GM19467 (cell line): ENCODE measurements around the gene CREB3L2.
A peak's percentile ranks its signal among the peaks of the same experiment; 100 is the strongest.
"Not testable (repeated sequence)": the region's sequence is repeated elsewhere in the genome, so short reads cannot be mapped to it uniquely, and the experiment has no call there.

Experiments
- ATAC-seq: cut with Tn5 transposase; IDR thresholded peaks from one replicate; pipeline ENCODE4 v1.9.1; 2021; ENCODE audit warnings: mild to moderate bottlenecking, moderate library complexity; ENCODE audit not compliant: unreplicated experiment

Gene CREB3L2

DNA sequence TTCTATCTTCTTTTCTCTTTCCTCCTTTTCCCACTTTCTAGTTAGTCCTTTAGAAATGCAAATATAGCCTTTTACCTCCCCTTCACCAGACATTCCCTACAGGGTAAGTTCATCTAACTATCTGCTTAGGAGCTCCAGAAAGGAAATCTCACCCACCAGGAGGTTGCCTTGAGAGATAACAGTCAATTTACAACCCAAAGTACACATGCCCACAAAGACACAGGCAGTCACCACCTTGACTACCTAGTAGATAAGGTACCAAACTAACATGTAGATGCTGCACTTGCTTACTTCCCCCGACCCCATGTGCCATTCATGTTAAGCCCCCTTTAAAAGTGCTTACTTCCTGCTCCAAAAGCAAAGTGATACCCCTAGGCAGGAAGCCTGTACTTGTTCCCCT is 12.8 kb upstream of the CREB3L2 start:
- no peak for ATAC-seq

DNA sequence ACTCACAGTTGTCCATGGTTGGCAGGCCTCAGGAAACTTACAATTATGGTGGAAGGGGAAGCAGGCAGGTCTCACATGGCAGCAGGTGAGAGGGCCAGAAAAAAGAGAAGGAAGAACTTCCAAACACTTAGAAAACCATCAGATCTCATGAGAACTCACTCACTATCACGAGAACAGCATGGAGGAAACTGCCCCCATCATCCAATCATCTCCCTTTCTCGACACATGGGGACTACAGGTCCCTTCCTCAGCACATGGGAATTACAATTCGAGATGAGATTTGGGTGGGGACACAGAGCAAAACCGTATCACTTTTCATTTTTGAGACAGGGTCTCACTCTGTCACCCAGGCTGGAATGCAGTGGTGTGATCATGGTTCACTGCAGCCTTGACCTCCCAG is 12.3 kb upstream of the CREB3L2 start:
- ATAC-seq = not testable (repeated sequence)

DNA sequence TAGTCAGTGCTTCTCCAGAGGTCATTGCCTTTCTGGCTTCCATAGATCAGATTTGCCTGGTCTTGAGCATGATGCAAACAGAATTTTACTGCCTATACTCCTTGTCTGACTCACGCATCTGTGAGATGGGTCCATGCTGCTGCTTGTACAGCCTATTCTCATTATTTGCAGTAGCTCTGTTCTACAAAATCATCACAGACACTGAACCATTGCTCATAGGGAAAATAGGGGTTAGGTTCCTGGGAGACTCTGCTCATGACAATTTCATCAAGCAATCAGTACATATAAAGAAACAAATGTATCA is 7.4 kb upstream of the CREB3L2 start:
- no peak for ATAC-seq

DNA sequence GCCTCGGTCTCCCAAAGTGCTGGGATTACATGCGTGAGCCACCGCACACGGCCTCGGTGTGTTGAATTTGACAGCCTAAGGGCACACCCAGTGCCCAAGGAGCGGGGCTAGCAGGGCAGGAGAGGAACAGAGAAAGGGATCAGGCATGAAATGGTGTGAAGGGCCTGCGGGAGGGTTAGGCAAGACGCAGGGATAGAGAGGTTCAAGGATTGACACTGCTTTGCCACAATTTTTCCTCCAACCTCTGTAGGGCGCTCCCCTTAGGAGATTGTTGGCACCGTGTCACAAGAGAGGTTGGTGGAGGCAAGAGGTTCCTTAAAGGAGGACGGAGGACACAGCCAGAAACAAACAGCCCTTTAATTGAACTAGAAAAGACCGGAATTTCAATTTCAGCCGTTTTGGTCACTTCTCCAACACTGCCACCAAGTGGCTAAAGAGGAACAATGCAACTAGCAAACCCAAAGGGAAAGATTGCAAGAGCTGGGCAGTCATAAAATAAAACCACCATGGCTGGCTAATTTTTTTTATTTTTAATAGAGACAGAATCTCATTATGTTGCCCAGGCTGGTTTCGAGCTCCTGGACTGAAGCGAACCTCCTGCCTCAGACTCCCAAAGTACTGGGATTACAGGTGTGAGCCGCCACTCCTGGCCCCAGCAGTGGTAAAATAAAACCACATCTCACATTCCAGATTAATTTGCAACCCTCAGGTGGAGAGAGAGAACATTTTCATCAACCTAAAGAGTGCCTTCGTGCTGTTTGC is 6.9 kb upstream of the CREB3L2 start:
- no peak for ATAC-seq

DNA sequence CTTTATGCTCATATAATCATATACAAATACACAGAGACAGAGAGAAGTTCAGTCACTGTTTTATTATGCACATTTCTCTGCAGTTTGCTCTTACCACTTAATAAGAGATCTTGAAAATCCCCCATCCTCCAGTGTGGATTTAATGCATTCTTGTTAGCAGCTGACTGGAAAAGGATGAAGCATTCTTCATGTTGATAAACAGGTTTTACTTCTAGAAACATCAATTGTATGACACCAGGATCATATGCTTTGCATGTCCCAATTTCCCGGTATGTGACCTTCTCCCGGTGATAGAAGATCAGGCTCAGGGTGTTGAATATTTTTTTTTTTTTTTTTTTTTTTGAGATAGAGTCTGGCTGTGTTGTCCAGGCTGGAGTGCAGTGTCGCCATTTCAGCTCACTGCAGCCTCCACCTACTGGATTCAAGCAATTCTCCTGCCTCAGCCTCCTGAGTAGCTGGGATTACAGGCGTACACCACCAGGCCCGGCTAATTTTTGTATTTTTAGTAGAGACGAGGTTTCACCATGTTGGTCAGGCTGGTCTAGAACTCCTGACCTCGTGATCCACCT is 6.2 kb upstream of the CREB3L2 start:
- no peak for ATAC-seq

DNA sequence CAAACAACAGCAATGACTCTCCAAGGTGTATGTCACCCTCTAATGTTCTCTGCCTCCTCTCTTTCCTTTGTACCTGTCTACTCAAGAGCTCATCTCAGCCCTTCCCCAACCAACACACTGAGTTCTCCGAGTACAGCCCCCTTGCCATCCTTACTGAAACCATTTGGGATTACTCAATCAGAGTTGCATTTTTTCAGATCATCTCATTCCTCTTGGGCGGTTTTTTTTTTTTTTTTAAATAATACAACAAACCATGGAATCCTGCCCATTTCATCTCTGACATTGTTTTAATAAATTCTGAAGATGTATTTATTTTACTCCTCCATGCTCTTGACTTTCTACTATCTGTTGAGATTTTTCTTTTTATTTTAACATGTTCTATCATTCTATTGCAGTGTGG is 4.2 kb upstream of the CREB3L2 start:
- no peak for ATAC-seq

DNA sequence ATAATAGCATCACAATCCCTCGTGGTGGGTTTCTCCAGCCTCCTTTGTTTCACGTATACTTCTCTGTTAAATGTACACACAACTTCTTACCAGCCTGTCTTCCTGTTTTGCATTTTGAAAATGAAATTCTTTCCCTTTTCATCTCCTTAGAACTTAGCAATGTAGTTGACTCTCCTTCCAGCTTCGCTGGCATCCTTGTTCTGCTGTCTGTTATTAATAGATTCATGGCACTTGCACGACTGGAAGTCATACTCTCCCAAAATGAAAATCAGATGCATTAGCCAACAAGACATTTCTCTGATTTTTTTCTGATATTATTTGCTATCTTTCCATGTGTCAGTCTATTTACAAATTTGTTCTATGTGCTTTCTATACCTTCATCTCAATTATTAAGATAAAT is 3.0 kb upstream of the CREB3L2 start:
- ATAC-seq = no peak

DNA sequence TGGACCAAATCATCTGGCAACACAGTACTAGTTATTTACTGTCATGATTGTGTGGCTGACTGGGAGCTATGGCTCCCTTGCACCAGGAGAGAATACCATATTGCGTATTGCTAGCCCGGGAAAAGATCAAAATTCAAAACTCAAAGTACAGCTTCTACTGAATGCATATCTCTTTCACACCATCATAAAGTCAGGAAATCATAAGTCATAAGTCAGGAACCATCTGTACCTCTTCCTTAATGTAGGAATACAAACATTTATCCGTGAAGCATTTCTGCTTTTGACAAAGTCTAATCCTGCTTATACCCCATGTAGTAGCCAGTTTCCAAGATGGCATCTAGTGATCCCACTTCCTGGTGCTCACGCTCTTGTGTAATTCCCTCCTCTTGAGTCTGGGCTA is 2.2 kb upstream of the CREB3L2 start:
- no peak for ATAC-seq

DNA sequence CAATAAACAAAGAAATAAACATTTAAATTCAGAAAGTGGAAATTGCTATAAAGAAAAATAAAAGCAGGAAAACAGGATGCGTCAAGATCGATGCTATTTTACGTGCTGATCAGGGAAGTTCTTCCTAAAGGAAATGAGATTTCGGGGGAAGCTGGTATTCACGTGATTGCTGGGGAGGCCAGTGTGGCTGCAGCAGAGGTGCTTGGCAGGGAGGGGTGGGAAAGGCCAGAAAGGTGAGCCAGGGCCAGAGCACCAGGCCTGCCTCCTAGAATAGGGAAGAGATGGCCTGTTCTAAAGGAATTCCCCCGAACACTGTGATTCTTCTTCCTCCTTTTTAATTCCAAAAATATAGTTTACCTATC is 923 bp upstream of the CREB3L2 start:
- ATAC-seq = no peak

DNA sequence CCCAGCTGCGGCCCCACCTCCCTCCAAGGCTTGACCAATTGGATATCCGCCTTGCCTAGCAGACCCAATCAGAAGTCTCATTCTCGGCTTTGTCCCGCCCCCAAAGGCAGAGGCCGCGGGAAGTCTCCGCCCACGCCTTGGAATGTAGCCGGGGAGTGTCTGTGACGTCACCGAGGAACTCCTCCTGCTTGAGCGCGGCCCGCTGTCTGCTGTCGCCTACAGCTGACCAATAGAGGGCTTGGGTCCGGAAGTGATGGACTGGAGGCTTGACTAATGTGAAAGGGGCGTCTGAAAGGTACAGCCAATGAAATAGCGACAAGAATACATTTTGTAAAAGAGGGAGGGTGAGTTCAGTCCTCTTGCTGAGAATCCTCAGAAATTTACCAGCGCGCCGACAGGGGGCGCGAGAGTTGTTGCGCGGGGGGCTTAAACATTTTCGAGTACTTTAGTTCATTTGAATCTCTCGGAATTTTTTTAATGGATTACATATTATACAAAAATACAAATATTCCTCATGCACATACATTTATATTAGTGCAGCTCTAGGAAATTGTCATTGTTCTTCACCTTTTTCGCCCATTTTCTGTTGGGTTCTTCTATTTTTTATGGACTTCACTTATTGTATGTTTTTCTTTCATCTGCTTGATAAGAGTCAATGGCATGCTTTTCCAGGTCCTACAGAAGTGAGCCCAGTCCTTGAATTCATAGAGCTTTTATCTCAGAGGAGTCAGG is 376 bp upstream of the CREB3L2 start:
- ATAC-seq = peak; percentile 96

DNA sequence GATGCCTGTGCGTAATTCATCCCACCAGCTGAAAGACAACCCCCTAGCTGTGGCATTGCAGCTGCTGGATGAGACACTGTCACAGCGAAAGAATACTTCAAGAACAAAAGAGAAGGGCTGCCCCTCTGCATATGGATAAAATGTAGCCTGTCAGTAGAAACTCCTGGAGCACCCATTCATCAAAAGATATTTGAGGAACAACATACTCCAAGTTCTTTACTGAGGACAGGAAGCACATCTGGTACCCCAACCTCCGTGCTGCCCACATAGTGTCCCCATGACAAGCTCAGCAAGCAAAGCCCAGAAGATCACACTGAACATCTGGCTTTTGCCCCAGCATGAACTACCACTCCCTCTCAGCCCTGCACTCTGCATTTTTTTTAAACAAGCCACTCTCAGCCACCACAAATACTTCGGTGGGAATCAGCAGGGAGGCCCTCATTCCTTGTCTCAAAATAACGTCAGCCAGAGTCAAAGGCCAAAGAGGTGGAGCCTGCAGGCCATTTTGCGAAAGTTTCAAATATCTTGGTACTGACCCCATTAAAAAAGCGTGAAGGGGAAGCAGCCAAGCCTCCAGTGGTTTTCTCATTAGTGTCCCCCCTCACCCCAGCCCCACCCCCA is 1.7 kb downstream of the CREB3L2 start:
- ATAC-seq = no peak

DNA sequence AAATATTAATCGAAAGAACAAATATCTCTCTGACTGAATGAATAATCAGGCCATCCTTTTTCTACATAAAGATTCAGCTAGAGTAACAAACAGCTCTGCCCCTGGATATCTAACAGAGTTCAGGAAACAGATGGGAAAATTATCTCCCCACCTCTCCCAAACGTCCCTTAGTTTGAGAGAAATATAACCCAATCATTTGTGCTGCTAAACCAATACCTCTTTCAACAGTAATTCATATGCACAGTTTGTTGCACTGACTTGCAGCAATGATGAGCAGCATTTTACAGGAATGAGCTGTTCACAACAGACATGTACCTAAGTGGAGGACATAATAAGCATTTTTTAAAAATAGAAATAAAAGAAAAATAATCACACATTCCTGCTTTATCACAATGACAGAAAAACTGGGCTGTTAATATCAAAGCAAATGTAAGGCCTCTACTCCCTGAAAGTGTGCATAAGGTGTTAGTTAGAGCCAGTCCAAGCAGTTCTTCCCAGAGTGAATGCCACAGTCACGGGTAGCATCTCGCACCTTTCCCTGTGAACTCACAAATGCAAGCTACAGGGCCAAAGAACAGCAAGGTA is 2.3 kb downstream of the CREB3L2 start:
- ATAC-seq = no peak

DNA sequence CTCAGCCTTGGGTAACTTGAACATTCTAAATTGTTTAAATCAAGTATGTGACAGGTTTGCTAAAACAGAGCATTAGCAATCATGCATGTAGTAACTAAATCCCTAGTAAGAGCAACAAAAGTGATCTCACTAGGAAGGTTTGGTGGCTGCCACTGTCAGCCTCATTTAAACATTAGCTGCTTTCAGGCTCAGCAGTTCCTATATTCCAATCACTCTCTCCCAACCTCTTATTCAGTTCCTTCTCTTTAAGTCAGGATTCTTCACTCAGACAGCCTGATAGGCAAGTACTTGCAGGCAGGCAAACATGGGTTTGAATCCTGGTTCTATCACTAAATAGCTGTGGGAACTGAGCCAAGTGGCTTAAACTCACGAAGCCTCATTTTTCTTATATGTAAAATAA is 3.6 kb downstream of the CREB3L2 start:
- no peak for ATAC-seq

DNA sequence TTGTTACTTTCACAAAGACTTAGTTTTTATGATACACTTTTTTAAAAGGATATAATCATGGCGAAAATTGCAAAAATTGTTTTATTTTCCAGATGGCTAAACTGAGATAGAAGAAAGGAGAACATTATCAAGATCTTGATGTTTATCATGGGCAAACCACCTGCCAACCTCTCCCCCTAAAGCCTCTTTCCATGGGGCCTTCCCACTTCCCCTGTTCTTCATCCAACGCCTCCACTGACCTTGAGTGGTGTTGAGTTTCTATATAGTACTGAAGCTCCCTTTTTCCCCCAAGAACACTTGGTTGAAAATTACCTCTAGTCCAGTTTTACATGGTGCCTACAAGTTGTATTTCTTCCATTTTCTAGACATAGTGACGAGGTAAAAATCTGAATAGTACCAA is 5.0 kb downstream of the CREB3L2 start:
- no peak for ATAC-seq

DNA sequence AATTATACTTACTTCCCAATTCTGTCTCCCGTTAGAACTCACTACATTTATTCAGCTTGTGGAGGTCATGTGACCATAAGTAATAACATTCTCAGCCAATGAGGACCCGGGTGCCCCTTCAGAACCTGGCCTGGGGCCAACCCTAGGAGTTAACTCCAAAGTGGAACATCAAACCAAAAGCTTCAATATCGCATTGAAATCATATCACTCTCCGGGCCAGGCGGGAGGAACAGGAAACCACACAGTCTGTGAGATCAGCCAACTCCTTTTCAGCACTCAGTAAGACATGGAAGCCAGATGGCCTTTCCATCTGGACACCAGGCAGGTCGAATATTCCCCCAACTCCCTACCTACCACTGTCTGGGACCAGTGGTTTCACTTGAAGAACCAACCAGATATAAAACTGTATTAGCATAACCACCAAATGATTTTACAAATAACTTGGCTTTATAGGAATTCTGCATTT is 5.5 kb downstream of the CREB3L2 start:
- no peak for ATAC-seq

DNA sequence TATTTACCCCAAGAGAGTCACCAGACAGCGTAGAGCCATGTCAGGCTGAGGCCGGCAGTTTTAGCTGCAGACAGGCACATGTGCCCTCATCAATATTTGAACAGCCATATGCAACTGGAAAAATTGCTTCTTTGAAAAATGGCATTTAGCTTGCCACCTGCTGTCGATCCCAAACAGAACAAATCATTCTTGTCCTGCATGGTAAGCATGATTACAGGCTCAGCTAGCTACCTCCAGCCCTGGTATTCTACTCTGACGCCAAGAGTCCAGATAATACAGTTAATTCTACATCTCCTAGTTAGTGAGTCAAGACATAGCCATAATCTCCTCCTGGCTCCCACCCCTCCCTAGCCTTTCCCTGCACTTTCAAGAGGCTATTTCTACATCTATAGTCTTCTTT is 7.7 kb downstream of the CREB3L2 start:
- no peak for ATAC-seq

DNA sequence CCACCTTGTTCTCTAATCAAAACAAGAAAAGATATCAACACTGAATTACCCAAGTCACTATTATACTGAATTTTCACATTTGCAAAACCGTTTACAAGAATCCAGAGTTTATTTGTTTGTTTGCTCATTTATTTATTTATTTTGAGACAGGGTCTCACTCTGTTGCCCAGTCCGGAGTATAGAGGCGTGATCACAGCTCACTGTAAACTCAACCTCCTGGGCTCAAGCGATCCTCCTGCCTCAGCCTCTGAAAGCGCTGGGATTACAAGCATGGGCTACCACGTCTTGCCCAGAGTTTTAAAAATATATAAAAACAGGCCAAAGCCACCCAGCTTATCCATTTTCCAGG is 8.5 kb downstream of the CREB3L2 start:
- ATAC-seq = no peak

DNA sequence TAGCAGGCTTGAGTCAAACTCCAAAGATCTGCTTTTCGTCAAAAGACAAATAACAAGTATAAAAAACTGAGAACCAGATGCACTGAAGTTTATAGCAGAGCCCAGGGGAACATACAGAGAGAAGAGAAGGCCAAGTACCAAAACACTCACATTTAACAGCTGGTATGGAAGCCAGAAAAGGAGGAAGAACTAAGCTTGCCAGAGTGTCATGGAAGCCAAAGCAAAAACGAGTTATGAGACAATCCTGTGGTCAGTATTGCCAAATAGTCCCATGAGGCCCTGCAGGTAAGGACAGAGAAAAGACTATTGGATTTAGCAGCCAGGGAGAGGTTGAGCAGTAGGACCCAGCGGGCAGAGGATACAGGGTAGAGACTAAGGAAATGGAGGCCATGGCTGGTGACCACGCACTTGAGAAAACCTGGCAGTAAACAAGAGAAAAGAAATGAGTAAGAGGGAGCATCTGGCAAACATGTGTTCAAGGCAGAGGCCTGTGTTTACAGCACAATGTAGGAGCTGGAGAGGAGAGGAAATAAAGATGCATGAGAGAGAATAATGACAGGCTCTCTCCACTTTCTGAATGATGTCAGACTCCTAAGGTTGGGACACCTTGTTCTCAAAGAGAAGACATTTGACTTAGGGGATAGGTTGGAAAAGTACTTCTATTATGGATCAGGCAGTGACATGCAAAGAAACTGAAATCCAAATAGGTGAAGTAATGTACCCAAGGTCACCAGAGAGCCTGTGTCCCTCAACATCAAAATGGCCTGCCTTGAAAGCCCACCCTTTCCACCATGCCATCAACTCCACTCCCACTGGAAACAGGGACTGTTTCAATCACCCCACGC is 9.1 kb downstream of the CREB3L2 start:
- peak; percentile 47 for ATAC-seq

DNA sequence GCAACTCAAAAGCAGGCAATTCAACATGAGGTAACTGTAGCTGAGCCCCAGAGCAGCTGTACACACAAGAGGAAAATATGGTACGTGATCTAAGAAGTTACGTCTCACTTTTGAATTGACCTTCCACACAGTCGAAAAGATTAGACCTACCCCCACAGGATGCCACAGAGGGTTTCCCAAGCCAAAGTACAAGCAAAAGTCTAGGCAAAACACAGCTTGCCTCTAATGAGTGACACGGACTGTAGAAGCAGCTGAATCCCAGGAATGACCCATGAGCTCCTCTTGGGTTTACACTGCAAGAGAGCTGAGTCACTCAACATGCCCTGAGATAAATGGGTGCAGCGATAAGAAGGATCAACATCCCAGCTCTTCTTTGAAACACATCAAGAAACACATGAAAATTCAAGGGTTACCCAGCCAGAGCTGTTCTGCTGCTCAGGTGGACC is 9.8 kb downstream of the CREB3L2 start:
- no peak for ATAC-seq

DNA sequence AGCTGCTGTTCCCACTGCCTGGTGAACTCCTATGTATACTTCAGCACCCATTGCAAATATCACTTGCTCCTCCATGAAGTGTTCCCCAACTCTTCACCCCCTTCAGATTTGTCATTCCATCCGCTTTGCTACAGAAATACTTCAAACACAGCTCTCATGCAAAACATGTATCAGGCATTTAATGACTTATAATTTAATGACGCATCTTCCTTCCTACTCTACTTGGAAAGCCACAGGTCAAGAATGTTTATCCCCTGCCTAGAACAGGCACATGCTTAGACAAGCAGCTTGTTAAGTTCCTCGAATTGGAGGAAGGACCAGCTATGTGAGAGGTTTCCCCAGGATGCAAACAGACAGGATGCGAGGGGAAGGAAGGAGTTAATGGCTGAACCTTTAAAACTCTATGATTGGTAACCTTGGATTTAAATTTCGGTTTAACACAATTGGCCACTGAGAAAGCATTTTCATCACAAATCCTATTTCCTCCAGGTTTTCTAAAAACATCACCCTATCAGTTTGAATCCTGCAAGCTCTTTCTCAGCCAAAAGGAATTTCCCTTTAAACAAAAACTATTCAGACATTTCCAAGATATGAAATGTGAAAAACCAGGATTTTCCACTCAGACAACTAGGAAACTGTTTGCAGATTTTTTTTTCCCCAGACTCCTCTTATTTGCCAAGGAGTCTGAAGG is 11.5 kb downstream of the CREB3L2 start:
- ATAC-seq = no peak
